Uterus (tissue), 2 donors: Measurements from ENCODE around the gene RASA4.
"Not testable (repeated sequence)": the region's sequence is repeated elsewhere in the genome, so short reads cannot be mapped to it uniquely, and the experiment has no call there.

Source experiments
- POLR2A ChIP-seq, 2 donors: fragments of 450-650 bp; IDR thresholded peaks; one replicate each; pipeline ENCODE4 v1.6.1; 2016; ENCODE audit warnings: antibody characterized with exemption in 2 of 2, mild to moderate bottlenecking in 1 of 2, moderate library complexity in 1 of 2
- TF ChIP-seq, protein P1 (sequence below), 4 experiments: fragments of 200-600 bp in 2 of 4; fragments of 450-650 bp in 2 of 4; sonication (generic) in 2 of 4; IDR thresholded peaks; one replicate each; pipeline ENCODE4 v1.5.1; 2016 to 2019; ENCODE audit warnings: antibody characterized with exemption in 4 of 4, mild to moderate bottlenecking in 2 of 4, moderate library complexity in 1 of 4

GRCh38 chr7:102592477-102593019 lies 24.0 kb downstream of the RASA4 start:
- TF ChIP-seq, protein P1, sequence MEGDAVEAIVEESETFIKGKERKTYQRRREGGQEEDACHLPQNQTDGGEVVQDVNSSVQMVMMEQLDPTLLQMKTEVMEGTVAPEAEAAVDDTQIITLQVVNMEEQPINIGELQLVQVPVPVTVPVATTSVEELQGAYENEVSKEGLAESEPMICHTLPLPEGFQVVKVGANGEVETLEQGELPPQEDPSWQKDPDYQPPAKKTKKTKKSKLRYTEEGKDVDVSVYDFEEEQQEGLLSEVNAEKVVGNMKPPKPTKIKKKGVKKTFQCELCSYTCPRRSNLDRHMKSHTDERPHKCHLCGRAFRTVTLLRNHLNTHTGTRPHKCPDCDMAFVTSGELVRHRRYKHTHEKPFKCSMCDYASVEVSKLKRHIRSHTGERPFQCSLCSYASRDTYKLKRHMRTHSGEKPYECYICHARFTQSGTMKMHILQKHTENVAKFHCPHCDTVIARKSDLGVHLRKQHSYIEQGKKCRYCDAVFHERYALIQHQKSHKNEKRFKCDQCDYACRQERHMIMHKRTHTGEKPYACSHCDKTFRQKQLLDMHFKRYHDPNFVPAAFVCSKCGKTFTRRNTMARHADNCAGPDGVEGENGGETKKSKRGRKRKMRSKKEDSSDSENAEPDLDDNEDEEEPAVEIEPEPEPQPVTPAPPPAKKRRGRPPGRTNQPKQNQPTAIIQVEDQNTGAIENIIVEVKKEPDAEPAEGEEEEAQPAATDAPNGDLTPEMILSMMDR (IDR thresholded peaks at IDR 0.05): not testable (repeated sequence)
- not testable (repeated sequence) for TF ChIP-seq POLR2A (IDR thresholded peaks at IDR 0.05)
